Skeletal muscle cell (primary cell): ENCODE measurements around the gene WSCD2.

Experiments
- DNase-seq: peaks from one replicate; pipeline ENCODE4 v3.0.0-alpha.2; 2010; ENCODE audit warnings: low read depth
- H3K4me3 ChIP-seq: 2 replicates; pipeline ENCODE4 v1.5.1; 2011; ENCODE audit warnings: low read depth, mild to moderate bottlenecking, control low read depth, low read length, moderate library complexity

WSCD2 gene

GRCh38 chr12:108123402-108123801 lies 5.7 kb upstream of the WSCD2 start:
- DNase-seq: no peak
- no peak overlapping the region for H3K4me3 ChIP-seq

- no peak overlapping the region for H3K4me3 ChIP-seq
- DNase-seq: no peak
Observed at GRCh38 chr12:108125073-108125472, 4.0 kb upstream of the WSCD2 start.

- DNase-seq: no peak
- H3K4me3 ChIP-seq: no peak overlapping the region
Observed at GRCh38 chr12:108126212-108126611, 2.9 kb upstream of the WSCD2 start.

- no peak for DNase-seq
- no peak overlapping the region for H3K4me3 ChIP-seq
Observed at GRCh38 chr12:108126990-108127501, 2.0 kb upstream of the WSCD2 start.

DNA sequence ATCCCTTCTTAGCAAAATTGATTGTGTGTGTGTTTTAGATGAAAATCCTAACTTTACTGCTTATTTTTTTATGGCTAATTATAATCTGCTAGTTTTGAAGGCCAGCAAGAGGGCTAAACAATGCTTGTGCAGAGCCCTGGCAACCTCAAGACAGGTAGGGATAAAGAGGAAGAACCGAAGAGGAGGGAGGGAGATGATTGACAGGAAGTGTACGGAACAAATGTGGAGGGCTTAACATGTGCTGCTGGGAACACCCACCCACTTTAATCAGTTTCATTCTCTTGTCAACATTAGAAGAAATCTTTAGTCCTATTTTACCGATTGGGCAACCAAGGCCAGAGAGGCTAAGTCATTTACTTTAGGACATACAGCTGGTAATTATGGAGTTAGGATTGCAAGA lies 1.4 kb upstream of the WSCD2 start:
- DNase-seq: no peak
- no peak overlapping the region for H3K4me3 ChIP-seq

- no peak overlapping the region for H3K4me3 ChIP-seq
- no peak for DNase-seq
Observed at GRCh38 chr12:108128221-108129016, 669 bp upstream of the WSCD2 start.

DNA sequence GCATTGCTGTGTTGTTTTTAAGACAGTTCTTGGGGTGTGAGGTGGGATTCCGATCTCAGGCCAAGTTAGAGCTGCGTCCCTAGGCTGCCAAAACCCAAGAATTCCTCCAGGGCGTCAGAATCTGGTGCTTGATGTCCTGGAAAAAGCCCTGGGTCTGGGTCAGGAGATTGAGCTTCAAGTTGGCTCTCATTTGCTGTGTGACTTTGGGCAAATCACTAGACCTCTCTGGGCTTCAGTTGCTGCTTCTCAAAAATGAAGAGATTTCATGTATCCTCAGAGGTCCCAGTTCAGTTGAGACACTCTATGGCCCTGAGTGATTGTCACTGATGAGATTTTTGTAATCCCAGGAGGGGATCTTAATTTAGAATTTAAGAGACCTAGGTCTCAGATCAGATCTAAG lies 1.9 kb downstream of the WSCD2 start:
- no peak for DNase-seq
- H3K4me3 ChIP-seq: no peak overlapping the region

DNA sequence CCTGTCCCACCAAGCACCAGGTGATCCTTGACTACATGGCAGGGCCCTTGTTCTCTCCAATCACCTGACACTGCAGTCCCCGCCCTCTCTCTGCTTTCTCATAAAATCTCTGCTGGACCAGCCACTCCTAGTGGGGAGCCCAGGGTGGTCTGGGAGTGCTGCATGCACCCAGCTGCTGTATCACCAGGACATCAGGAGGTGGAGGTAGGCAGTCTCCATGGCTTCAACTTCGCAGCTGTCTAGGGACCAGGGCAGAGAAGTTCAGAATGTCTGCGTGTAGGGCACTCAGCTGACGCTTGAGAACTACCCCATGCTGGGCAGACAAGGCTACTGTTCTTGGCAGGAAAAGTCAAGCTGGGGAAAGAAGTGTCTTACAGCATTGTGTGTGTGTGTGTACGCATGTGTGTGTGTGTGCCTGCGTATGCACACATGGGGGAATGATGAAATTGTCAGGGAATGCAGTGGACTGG lies 2.6 kb downstream of the WSCD2 start:
- no peak for DNase-seq
- H3K4me3 ChIP-seq: no peak overlapping the region

- no peak overlapping the region for H3K4me3 ChIP-seq
- no peak for DNase-seq
Observed at GRCh38 chr12:108133482-108133881, 4.4 kb downstream of the WSCD2 start.

GRCh38 chr12:108134744-108135143 lies 5.7 kb downstream of the WSCD2 start:
- no peak for DNase-seq
- no peak overlapping the region for H3K4me3 ChIP-seq

- no peak for DNase-seq
Observed at GRCh38 chr12:108135627-108136026, 6.5 kb downstream of the WSCD2 start.

DNA sequence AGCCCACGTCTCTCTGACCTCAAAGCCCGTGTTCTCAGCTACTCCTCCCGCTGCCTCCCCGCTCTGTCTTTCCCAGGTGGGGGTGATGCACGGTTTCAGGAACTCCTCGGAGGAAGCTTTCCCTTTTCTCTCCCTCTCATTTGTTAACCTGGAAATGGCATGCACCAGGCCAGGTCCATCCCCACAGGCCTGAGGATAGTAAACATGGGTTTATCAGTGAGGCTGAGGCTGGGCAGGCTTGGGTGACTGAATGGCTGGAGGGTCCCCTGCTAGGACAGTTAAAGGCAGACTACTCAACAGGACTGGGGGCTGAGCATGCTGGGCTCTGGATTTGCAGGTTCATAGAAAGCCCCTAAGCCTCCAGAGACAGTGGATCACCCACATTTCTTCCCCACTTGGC lies 7.6 kb downstream of the WSCD2 start:
- no peak overlapping the region for H3K4me3 ChIP-seq
- no peak for DNase-seq

More at GRCh38 chr12:108135627-108136026, 6.5 kb downstream of the WSCD2 start:
- H3K4me3 ChIP-seq: no peak overlapping the region

- DNase-seq: no peak
- H3K4me3 ChIP-seq: no peak overlapping the region
Observed at GRCh38 chr12:108139454-108139853, 10.4 kb downstream of the WSCD2 start.

- DNase-seq: no peak
- H3K4me3 ChIP-seq: no peak overlapping the region
Observed at GRCh38 chr12:108140501-108140900, 11.4 kb downstream of the WSCD2 start.

DNA sequence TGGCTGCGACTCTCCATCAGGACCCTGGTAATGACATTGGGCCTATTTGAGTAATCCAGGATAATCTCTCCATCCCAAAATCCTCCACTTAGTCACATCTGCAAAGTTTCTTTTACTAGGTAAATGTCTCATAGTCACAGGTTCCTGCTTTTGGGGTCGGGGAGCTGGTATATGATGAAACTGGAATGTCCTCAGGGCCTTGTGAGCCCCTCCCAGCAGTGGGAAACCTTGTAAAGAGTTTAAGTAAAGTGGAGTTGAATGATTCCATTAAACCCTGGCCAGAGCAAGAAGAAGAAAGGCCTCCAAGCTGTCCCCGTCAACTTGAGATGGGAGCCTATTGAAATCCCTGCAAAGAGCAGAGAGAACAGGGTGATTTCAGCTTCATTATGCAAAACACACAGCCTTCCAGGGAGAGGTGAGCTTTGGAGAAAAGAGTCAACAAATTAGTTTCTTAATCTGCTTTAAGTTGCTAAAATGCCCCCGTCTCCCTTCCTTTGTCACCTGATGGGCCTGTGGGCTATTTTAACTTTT lies 12.6 kb downstream of the WSCD2 start:
- H3K4me3 ChIP-seq: no peak overlapping the region
- DNase-seq: no peak

- DNase-seq: no peak
- no peak overlapping the region for H3K4me3 ChIP-seq
Observed at GRCh38 chr12:108143144-108143543, 14.1 kb downstream of the WSCD2 start.

GRCh38 chr12:108144080-108144479 lies 15.0 kb downstream of the WSCD2 start:
- DNase-seq: no peak
- H3K4me3 ChIP-seq: no peak overlapping the region

GRCh38 chr12:108145011-108145410 lies 15.9 kb downstream of the WSCD2 start:
- no peak for DNase-seq
- no peak overlapping the region for H3K4me3 ChIP-seq

DNA sequence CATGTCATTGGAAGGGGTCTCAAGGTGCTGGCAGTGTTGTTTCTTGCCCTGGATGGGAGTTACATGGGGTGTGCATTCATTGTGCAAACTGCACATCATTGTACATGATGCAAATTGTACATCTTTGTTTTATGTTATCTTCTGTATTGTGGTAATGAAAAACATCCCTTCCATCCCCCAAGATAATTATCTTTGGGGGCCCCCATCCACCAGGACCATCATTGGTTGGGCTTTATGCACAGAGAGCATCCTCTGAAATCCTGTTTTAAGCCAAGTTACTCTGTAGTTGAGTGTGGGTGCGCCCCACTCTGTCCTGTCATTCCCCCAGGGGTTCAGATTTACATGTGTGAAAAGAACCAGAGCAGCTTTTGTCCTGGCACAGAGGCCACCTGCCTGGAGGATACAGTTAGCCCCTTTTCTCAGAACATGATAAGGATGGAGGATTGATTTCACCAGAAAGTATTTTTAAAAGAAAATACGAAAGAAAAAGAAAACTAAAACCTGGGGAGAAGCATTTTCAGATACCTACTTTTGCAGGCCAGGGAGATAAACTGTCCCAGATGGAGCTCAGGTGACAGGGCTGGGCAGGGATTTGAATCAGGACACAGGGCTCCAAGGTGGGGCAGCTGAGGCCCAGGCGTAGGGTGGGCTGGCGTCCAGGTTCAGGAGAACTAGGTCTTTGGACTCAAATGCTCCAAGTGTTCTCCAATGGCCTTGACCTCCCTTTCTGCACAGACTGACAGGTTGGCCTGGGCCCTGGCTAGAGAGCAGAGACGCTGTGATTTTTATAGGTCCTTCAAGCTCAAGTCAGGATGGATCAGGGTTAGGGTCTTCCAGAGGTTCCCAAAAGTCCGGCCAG lies 17.2 kb downstream of the WSCD2 start:
- H3K4me3 ChIP-seq: no peak overlapping the region
- DNase-seq: no peak

DNA sequence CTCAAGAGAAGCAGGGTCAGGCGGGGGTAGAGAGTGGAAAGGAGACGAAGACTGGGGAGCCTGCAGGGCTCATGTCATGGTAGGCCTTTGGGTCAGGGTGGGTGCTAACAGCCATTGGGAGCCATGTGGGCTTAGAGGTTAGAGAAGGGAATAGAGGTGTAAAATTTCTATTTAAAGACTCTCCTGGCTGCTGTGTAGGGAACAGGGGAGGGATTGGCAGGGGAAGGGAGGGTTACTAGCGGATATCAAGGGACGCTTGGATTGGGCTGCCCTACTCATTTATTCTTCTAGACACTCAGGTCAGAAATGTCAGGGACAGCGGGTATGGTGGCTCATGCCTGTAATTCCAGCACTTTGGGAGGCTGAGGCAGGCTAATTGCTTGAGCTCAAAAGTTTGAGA lies 18.2 kb downstream of the WSCD2 start:
- DNase-seq: no peak
- H3K4me3 ChIP-seq: no peak overlapping the region
